Pons (tissue), 1 donor: ENCODE data around the gene DISP3.

ENCODE experiments used
- DNase-seq: peaks from one replicate; pipeline ENCODE4 v3.0.0-alpha.2; 2016; ENCODE audit warnings: low spot score

The DISP3 gene

GRCh38 chr1:11461531-11462137, 17.3 kb upstream of the DISP3 start:
- DNase-seq, result no peak

GRCh38 chr1:11462224-11462923, 16.6 kb upstream of the DISP3 start:
- DNase-seq, result peak; percentile 44

- no peak for DNase-seq
These were observed 15.8 kb upstream of the DISP3 start for GRCh38 chr1:11463177-11463576.

- DNase-seq, result no peak
These were observed 13.6 kb upstream of the DISP3 start for GRCh38 chr1:11465307-11465706.

GRCh38 chr1:11466416-11466815, 12.5 kb upstream of the DISP3 start:
- DNase-seq, result no peak

GRCh38 chr1:11468878-11469277, 10.1 kb upstream of the DISP3 start:
- no peak for DNase-seq

- DNase-seq, result no peak
These were observed 8.0 kb upstream of the DISP3 start for GRCh38 chr1:11470912-11471311.

GRCh38 chr1:11471473-11471872, 7.5 kb upstream of the DISP3 start:
- DNase-seq, result no peak

- no peak for DNase-seq
These were observed 6.7 kb upstream of the DISP3 start for GRCh38 chr1:11472284-11472683.

- no peak for DNase-seq
These were observed 6.2 kb upstream of the DISP3 start for GRCh38 chr1:11472741-11473140.

GRCh38 chr1:11473491-11474034, 5.4 kb upstream of the DISP3 start:
- DNase-seq, result no peak

- no peak for DNase-seq
These were observed 4.1 kb upstream of the DISP3 start for GRCh38 chr1:11474826-11475225.

- DNase-seq, result no peak
These were observed 3.2 kb upstream of the DISP3 start for GRCh38 chr1:11475748-11476147.

- no peak for DNase-seq
These were observed 522 bp downstream of the DISP3 start for GRCh38 chr1:11479375-11479979.

GRCh38 chr1:11481019-11481418, 2.1 kb downstream of the DISP3 start:
- DNase-seq, result no peak

- no peak for DNase-seq
These were observed 3.2 kb downstream of the DISP3 start for GRCh38 chr1:11482198-11482597.

GRCh38 chr1:11482701-11483479, 3.9 kb downstream of the DISP3 start:
- no peak for DNase-seq

GRCh38 chr1:11483581-11484320, 4.8 kb downstream of the DISP3 start:
- DNase-seq, result no peak

- no peak for DNase-seq
These were observed 5.3 kb downstream of the DISP3 start for GRCh38 chr1:11484321-11484655.

GRCh38 chr1:11485191-11485590, 6.2 kb downstream of the DISP3 start:
- no peak for DNase-seq

GRCh38 chr1:11486231-11487009, 7.5 kb downstream of the DISP3 start:
- no peak for DNase-seq
